HFFc6 (cell line): Measurements from ENCODE around the gene TRIM23. TPM values are rescaled to one million over a fixed set of nuclear protein-coding genes. Genes with fewer than 3 reads are reported as not detected.
A peak's percentile ranks its signal among the peaks of the same experiment; 100 is the strongest.
"Not testable (repeated sequence)": the region's sequence is repeated elsewhere in the genome, so short reads cannot be mapped to it uniquely, and the experiment has no call there.

Experiments
- DNase-seq: peaks from one replicate; pipeline ENCODE4 v3.0.0-alpha.2; 2018
- H3K27ac Mint-ChIP-seq: 2 replicates; pipeline ENCODE4 v1.8.0; 2020; ENCODE audit warnings: mild to moderate bottlenecking, mixed read lengths
- H3K27me3 Mint-ChIP-seq: 2 replicates; pipeline ENCODE4 v1.8.0; 2021; ENCODE audit warnings: mild to moderate bottlenecking, moderate library complexity, mixed read lengths; ENCODE audit not compliant: insufficient read depth
- H3K36me3 Mint-ChIP-seq: 2 replicates; pipeline ENCODE4 v1.8.0; 2021; ENCODE audit warnings: low read depth, mixed read lengths
- H3K4me1 Mint-ChIP-seq: 2 replicates; pipeline ENCODE4 v1.8.0; 2020; ENCODE audit warnings: low read depth, mixed read lengths
- H3K4me3 Mint-ChIP-seq: 2 replicates; pipeline ENCODE4 v1.8.0; 2020; ENCODE audit warnings: mild to moderate bottlenecking, moderate library complexity, mixed read lengths
- H3K9me3 Mint-ChIP-seq: 2 replicates; pipeline ENCODE4 v1.8.0; 2020; ENCODE audit warnings: mild to moderate bottlenecking, mixed read lengths
- total RNA-seq, 6 experiments: library from RNA; stranded (reverse); fragmentation: NEBNext Ultra II Directional; extraction: Animal tissue kit (Norgen Biotek cat#: 25700); gene quantifications; 2 replicates in 1 of 6; 3 replicates in 5 of 6; pipeline ENCODE4 v1.2.3, GENCODE V29; 2021
- TF ChIP-seq, protein P1 (sequence below): fragments of 200-600 bp; sonication (generic); IDR thresholded peaks from 2 replicates; pipeline ENCODE4 v1.5.0; 2021; ENCODE audit warnings: antibody characterized with exemption, mild to moderate bottlenecking

The TRIM23 gene
- total RNA-seq, 6 experiments from 2014 or later, result 13.1 to 18.0 (median 15.9) TPM

DNA sequence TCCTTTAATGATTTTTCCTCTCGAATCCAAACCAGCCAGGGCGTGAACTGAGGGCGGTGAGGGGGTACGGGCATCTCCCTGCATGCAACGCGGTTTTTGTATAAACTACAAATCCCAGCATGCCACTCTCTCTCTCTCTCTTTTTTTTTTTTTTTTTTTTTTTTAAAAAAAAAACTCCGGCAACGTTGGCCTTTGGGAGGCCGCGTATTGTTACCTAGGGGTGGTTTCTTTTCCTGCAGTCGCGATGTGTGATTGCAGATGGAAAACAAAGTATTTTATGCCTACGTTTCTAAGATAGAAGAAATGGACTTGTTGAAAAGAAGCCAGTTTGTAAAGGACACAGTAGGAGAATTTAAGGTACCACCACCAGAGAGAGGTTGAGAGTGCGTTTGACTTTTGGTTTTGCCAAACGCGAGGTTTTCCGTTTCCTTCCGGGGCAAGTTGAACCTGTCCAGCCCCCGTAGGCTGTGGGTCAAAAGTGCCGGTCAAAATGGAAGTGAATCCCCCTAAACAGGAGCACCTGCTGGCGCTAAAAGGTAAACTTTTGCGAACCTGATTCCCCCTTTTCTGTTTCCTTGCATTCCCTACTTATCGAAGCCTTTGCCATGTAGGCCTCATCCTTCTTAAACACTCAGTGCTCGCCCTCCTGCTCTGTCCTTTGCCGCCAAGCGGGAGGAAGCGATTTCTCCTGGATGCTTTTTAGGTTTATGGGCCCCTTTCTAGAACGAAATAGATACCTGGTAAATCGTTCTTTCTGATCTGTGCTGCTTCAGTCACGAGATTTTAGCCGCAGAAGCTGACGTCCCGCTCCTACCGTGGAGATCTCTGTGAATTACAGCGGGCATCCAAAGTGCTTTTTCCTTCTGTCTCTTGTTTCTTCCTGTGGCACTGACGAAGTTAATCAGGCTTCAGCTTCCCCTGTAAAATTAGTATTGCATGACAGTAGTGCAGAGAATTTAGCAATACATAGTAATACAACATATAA, 730 bp upstream of the TRIM23 start, which contains the start of the genes SHLD3 and TRAPPC13:
SHLD3 (plus strand) TSS at position 457 of the 985 bp plus-strand sequence. CDS start 4,561 bp downstream, outside the sequence.
TRAPPC13 (plus strand) TSS at position 457 of the 985 bp plus-strand sequence; CDS start at position 491, 34 bp downstream.
- Mint-ChIP-seq H3K9me3 (no peaks in the 10 kb centered on the region), H3K4me1 (peaks cover 32% of the 10 kb centered on the region), H3K27ac (peak within 1 kb of the TSS; percentile 96), H3K27me3 (no peaks in the 10 kb centered on the region), H3K4me3 (peak within 1 kb of the TSS; percentile 100), H3K36me3 (peaks cover 16% of the 10 kb centered on the region)
- TF ChIP-seq, protein P1, sequence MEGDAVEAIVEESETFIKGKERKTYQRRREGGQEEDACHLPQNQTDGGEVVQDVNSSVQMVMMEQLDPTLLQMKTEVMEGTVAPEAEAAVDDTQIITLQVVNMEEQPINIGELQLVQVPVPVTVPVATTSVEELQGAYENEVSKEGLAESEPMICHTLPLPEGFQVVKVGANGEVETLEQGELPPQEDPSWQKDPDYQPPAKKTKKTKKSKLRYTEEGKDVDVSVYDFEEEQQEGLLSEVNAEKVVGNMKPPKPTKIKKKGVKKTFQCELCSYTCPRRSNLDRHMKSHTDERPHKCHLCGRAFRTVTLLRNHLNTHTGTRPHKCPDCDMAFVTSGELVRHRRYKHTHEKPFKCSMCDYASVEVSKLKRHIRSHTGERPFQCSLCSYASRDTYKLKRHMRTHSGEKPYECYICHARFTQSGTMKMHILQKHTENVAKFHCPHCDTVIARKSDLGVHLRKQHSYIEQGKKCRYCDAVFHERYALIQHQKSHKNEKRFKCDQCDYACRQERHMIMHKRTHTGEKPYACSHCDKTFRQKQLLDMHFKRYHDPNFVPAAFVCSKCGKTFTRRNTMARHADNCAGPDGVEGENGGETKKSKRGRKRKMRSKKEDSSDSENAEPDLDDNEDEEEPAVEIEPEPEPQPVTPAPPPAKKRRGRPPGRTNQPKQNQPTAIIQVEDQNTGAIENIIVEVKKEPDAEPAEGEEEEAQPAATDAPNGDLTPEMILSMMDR, result no peak
- peak; percentile 81 for DNase-seq

DNA sequence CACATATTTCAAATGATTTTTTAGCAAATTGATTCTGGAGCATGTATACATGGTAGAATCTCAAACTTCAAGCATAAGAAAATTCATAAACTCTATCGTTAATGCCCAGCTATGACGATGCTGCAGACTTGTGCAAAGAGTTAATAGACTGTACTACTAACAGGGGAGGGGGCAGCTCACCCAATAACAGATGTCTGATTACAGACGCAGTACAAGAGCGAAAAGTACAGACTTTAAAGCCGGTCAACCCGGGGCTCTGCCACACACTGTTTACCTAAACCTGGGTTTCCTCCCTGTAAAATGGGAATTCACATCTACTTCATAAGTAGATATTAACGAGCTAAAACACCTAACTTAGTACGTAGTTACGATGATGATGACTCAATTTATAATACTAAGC, 651 bp downstream of the TRIM23 start:
- no peaks in the 10 kb centered on the region for H3K27me3 Mint-ChIP-seq
- peak overlapping the region; percentile 100 for H3K4me3 Mint-ChIP-seq
- TF ChIP-seq, protein P1, result no peak
- no peaks in the 10 kb centered on the region for H3K9me3 Mint-ChIP-seq
- DNase-seq, result no peak
- H3K36me3 Mint-ChIP-seq, result peaks cover 10% of the 10 kb centered on the region
- H3K27ac Mint-ChIP-seq, result peak overlapping the region; percentile 96
- peaks cover 36% of the 10 kb centered on the region for H3K4me1 Mint-ChIP-seq

- not testable (repeated sequence) for H3K9me3 Mint-ChIP-seq, H3K27me3 Mint-ChIP-seq, DNase-seq, H3K27ac Mint-ChIP-seq
- Mint-ChIP-seq H3K36me3 (peaks cover 15% of the 10 kb centered on the region), H3K4me1 (peaks cover 36% of the 10 kb centered on the region), H3K4me3 (peak overlapping the region; percentile 100)
These were observed 2.2 kb downstream of the TRIM23 start for GRCh38 chr5:65621961-65622360.

DNA sequence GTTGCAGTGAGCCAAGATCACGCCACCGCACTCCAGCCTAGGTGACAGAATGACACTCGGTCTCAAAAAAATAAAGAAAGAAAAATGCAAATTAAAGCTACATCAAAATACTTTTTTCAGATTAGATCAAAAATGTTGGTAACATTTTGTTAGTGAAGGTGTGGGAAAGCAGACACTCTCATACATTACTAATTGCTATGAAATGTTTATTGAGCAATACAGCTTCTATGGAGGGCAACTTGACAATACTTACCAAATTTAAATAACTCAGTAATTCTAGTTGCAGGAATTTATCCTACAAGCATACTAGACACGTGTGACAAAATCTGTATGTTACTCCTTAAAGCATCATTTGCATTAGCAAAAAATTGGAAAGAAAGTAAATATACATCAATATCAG, 4.1 kb downstream of the TRIM23 start:
- DNase-seq, result no peak
- H3K27ac Mint-ChIP-seq, result no peak overlapping the region
- H3K9me3 Mint-ChIP-seq, result no peaks in the 10 kb centered on the region
- H3K27me3 Mint-ChIP-seq, result no peaks in the 10 kb centered on the region
- H3K4me3 Mint-ChIP-seq, result no peak overlapping the region
- peaks cover 29% of the 10 kb centered on the region for H3K4me1 Mint-ChIP-seq
- peaks cover 5% of the 10 kb centered on the region; the same call in 1 of the 2 replicates for H3K36me3 Mint-ChIP-seq
- TF ChIP-seq, protein P1, result no peak

GRCh38 chr5:65612298-65612907, 11.7 kb downstream of the TRIM23 start:
- H3K9me3 Mint-ChIP-seq, result no peaks in the 10 kb centered on the region
- TF ChIP-seq, protein P1, result no peak
- H3K4me3 Mint-ChIP-seq, result no peak overlapping the region
- no peak overlapping the region for H3K27ac Mint-ChIP-seq
- H3K36me3 Mint-ChIP-seq, result peaks cover 32% of the 10 kb centered on the region
- DNase-seq, result no peak
- H3K4me1 Mint-ChIP-seq, result peaks cover 7% of the 10 kb centered on the region
- no peaks in the 10 kb centered on the region for H3K27me3 Mint-ChIP-seq
